ENCODE data around the gene RIIAD1.

The RIIAD1 gene

GRCh38 chr1:151773702-151774101 is 52.4 kb downstream of the RIIAD1 start:
- Histone ChIP-seq H3K4me1 (ENCODE audit: low read depth, poor library complexity, severe bottlenecking) (no peaks in the 10 kb centered on the region), H3K27ac (no peak overlapping the region), H2AFZ (ENCODE audit: low read depth) (no peak overlapping the region), H3K36me3 (ENCODE audit: insufficient read depth) (no peaks in the 10 kb centered on the region), H4K20me1 (ENCODE audit: insufficient read depth) (no peaks in the 10 kb centered on the region), H3K4me3 (IDR thresholded peaks at IDR 0.05; ENCODE audit: insufficient read depth, low read depth, low read length) (no peak overlapping the region), H3K9ac (no peak overlapping the region), H3K27me3 (ENCODE audit: insufficient read depth, low read depth) (no peaks in the 10 kb centered on the region), H3K79me2 (ENCODE audit: insufficient read depth, low read depth) (no peaks in the 10 kb centered on the region), H3K4me2 (no peak overlapping the region)
- TF ChIP-seq, protein P1, sequence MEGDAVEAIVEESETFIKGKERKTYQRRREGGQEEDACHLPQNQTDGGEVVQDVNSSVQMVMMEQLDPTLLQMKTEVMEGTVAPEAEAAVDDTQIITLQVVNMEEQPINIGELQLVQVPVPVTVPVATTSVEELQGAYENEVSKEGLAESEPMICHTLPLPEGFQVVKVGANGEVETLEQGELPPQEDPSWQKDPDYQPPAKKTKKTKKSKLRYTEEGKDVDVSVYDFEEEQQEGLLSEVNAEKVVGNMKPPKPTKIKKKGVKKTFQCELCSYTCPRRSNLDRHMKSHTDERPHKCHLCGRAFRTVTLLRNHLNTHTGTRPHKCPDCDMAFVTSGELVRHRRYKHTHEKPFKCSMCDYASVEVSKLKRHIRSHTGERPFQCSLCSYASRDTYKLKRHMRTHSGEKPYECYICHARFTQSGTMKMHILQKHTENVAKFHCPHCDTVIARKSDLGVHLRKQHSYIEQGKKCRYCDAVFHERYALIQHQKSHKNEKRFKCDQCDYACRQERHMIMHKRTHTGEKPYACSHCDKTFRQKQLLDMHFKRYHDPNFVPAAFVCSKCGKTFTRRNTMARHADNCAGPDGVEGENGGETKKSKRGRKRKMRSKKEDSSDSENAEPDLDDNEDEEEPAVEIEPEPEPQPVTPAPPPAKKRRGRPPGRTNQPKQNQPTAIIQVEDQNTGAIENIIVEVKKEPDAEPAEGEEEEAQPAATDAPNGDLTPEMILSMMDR (conservative IDR thresholded peaks at IDR 0.05; ENCODE audit: low read depth, low read length) = no peak

- H3K4me3 ChIP-seq (IDR thresholded peaks at IDR 0.05; ENCODE audit: insufficient read depth, low read depth, low read length) = no peak overlapping the region
- no peak overlapping the region for H2AFZ ChIP-seq (ENCODE audit: low read depth)
- H3K27me3 ChIP-seq (ENCODE audit: insufficient read depth, low read depth) = no peaks in the 10 kb centered on the region
- no peaks in the 10 kb centered on the region for H3K36me3 ChIP-seq (ENCODE audit: insufficient read depth)
- H3K4me2 ChIP-seq = no peak overlapping the region
- H3K9ac ChIP-seq = no peak overlapping the region
- no peaks in the 10 kb centered on the region for H4K20me1 ChIP-seq (ENCODE audit: insufficient read depth)
- TF ChIP-seq, protein P1 (conservative IDR thresholded peaks at IDR 0.05; ENCODE audit: low read depth, low read length) = no peak
- no peak overlapping the region for H3K27ac ChIP-seq
- no peaks in the 10 kb centered on the region for H3K79me2 ChIP-seq (ENCODE audit: insufficient read depth, low read depth)
- H3K4me1 ChIP-seq (ENCODE audit: low read depth, poor library complexity, severe bottlenecking) = no peaks in the 10 kb centered on the region
Observed at GRCh38 chr1:151774256-151774922, 53.1 kb downstream of the RIIAD1 start.

DNA sequence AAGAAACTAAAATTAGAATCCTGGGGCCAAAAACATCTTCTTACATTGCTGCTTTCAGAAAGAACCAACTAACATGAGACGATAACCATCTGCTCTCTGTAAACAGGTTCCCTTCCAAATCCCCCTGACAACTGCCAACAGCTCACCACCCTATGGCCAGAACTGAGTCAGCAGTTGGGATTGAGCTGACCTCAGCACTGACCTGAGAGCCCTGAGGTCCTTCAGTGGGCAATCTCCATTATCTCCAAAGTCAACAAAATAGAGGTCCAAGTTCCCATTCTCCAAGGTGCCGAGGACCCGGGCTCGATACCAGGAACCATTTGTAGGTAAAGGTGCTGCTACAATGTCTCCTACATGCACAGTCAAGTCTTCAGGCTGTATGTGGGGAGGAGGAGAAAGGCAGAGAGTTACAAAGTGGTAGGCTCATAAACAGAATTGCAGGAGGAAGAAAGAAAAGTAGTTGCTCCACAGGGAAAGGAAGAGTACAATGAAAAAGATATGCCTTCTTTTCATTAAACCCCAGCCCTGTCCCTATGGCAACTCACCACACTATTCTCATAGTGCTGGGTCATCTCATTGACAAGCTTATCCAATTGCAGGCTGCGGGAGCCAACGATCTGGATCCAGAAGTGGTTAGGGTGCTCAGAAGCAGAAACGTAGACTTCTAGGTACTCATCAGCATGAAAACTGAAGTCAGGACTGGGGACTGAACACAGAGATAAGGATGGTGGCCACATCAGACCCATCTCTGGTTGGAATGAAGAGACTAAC is 54.8 kb downstream of the RIIAD1 start:
- Histone ChIP-seq H4K20me1 (ENCODE audit: insufficient read depth) (no peaks in the 10 kb centered on the region), H2AFZ (ENCODE audit: low read depth) (no peak overlapping the region), H3K36me3 (ENCODE audit: insufficient read depth) (no peaks in the 10 kb centered on the region), H3K4me3 (IDR thresholded peaks at IDR 0.05; ENCODE audit: insufficient read depth, low read depth, low read length) (no peak overlapping the region), H3K4me2 (no peak overlapping the region), H3K27ac (no peak overlapping the region), H3K27me3 (ENCODE audit: insufficient read depth, low read depth) (no peaks in the 10 kb centered on the region), H3K79me2 (ENCODE audit: insufficient read depth, low read depth) (no peaks in the 10 kb centered on the region), H3K9ac (no peak overlapping the region), H3K4me1 (ENCODE audit: low read depth, poor library complexity, severe bottlenecking) (no peaks in the 10 kb centered on the region)
- TF ChIP-seq, protein P1 (conservative IDR thresholded peaks at IDR 0.05; ENCODE audit: low read depth, low read length) = no peak

GRCh38 chr1:151776665-151777062 is 55.3 kb downstream of the RIIAD1 start:
- H2AFZ ChIP-seq (ENCODE audit: low read depth) = no peak overlapping the region
- no peaks in the 10 kb centered on the region for H3K27me3 ChIP-seq (ENCODE audit: insufficient read depth, low read depth)
- H3K4me2 ChIP-seq = no peak overlapping the region
- no peak overlapping the region for H3K9ac ChIP-seq
- no peaks in the 10 kb centered on the region for H3K36me3 ChIP-seq (ENCODE audit: insufficient read depth)
- no peak overlapping the region for H3K4me3 ChIP-seq (IDR thresholded peaks at IDR 0.05; ENCODE audit: insufficient read depth, low read depth, low read length)
- no peaks in the 10 kb centered on the region for H4K20me1 ChIP-seq (ENCODE audit: insufficient read depth)
- H3K79me2 ChIP-seq (ENCODE audit: insufficient read depth, low read depth) = no peaks in the 10 kb centered on the region
- peaks cover 2% of the 10 kb centered on the region for H3K4me1 ChIP-seq (ENCODE audit: low read depth, poor library complexity, severe bottlenecking)
- TF ChIP-seq, protein P1 (conservative IDR thresholded peaks at IDR 0.05; ENCODE audit: low read depth, low read length) = no peak
- no peak overlapping the region for H3K27ac ChIP-seq
